SU-DHL-6 (cell line): Measurements from ENCODE around the gene RCE1.

Experiments used
- H2AFZ ChIP-seq: fragments of 200-600 bp; sonication (generic); 2 replicates; pipeline ENCODE4 v1.6.1; 2014; ENCODE audit warnings: low read depth, mild to moderate bottlenecking, moderate library complexity, mixed read lengths, antibody characterized with exemption, low read length; ENCODE audit not compliant: severe bottlenecking
- H3F3A ChIP-seq: fragments of 200-600 bp; shearing (Covaris generic); 2 replicates; pipeline ENCODE4 v1.6.0; 2016; ENCODE audit warnings: antibody characterized with exemption, mild to moderate bottlenecking; ENCODE audit not compliant: insufficient read depth
- H3K27ac ChIP-seq: fragments of 200-600 bp; sonication (generic); 2 replicates; pipeline ENCODE4 v1.5.1; 2016; ENCODE audit warnings: low read depth, mild to moderate bottlenecking, low read length, moderate library complexity, mixed read lengths
- H3K27me3 ChIP-seq: fragments of 200-600 bp; sonication (generic), shearing (Covaris generic); 2 replicates; pipeline ENCODE4 v1.6.0; 2014; ENCODE audit warnings: mild to moderate bottlenecking, low read length
- H3K36me3 ChIP-seq: fragments of 200-600 bp; sonication (generic); 2 replicates; pipeline ENCODE4 v1.6.1; 2014; ENCODE audit warnings: mild to moderate bottlenecking, low read length, mixed read lengths
- H3K4me2 ChIP-seq: fragments of 300-600, 200-600 bp; shearing (Covaris generic), sonication (generic); 2 replicates; pipeline ENCODE4 v1.6.0; 2014; ENCODE audit warnings: low read length, low read depth, mild to moderate bottlenecking; ENCODE audit not compliant: poor library complexity, severe bottlenecking
- H3K4me3 ChIP-seq: fragments of 200-600 bp; sonication (generic); 2 replicates; pipeline ENCODE4 v1.5.1; 2014; ENCODE audit warnings: antibody characterized with exemption, low read length, mild to moderate bottlenecking, mixed read lengths; ENCODE audit not compliant: insufficient read depth, poor library complexity, severe bottlenecking
- H3K79me2 ChIP-seq: fragments of 200-600 bp; sonication (generic); 2 replicates; pipeline ENCODE4 v1.6.1; 2014; ENCODE audit warnings: mild to moderate bottlenecking, low read length, moderate library complexity; ENCODE audit not compliant: insufficient read depth
- H3K9ac ChIP-seq: fragments of 200-600 bp; sonication (generic); 2 replicates; pipeline ENCODE4 v1.7.0; 2014; ENCODE audit warnings: mild to moderate bottlenecking, low read length
- H3K9me2 ChIP-seq: fragments of 200-600 bp; sonication (generic); replicated peaks from 2 replicates; pipeline ENCODE4 v1.6.1; 2014; ENCODE audit warnings: low read length; ENCODE audit not compliant: insufficient read depth
- H3K9me3 ChIP-seq: fragments of 200-600 bp; sonication (generic); 2 replicates; pipeline ENCODE4 v1.6.1; 2014; ENCODE audit warnings: low read length, mixed read lengths; ENCODE audit not compliant: insufficient read depth
- H4K20me1 ChIP-seq: fragments of 200-600 bp; sonication (generic); 2 replicates; pipeline ENCODE4 v1.6.1; 2014; ENCODE audit warnings: low read depth, mild to moderate bottlenecking, antibody characterized with exemption, low read length, moderate library complexity, mixed read lengths
- EZH2phosphoT487 ChIP-seq: fragments of 200-600 bp; sonication (generic), shearing (Covaris generic); conservative IDR thresholded peaks from 2 replicates; pipeline ENCODE4 v1.6.1; 2018; ENCODE audit warnings: mild to moderate bottlenecking, antibody characterized with exemption, low read length, moderate library complexity, mixed read lengths
- TF ChIP-seq, protein P1 (sequence below): fragments of 200-600 bp; sonication (generic); IDR thresholded peaks from one replicate; pipeline ENCODE4 v1.5.1; 2017; ENCODE audit warnings: antibody characterized with exemption, mild to moderate bottlenecking, low read length, moderate library complexity; ENCODE audit not compliant: insufficient read depth, poor library complexity, severe bottlenecking

The RCE1 gene

GRCh38 chr11:66879000-66879399, 35.8 kb downstream of the RCE1 start:
- no peak overlapping the region for H3K27ac ChIP-seq
- H3K9ac ChIP-seq = no peak overlapping the region
- no peak overlapping the region for H3K4me3 ChIP-seq
- no peaks in the 10 kb centered on the region for H3F3A ChIP-seq
- H3K9me2 ChIP-seq = no peaks in the 10 kb centered on the region
- no peaks in the 10 kb centered on the region for H3K9me3 ChIP-seq
- H2AFZ ChIP-seq = no peak overlapping the region
- no peak for TF ChIP-seq EZH2phosphoT487
- TF ChIP-seq, protein P1, sequence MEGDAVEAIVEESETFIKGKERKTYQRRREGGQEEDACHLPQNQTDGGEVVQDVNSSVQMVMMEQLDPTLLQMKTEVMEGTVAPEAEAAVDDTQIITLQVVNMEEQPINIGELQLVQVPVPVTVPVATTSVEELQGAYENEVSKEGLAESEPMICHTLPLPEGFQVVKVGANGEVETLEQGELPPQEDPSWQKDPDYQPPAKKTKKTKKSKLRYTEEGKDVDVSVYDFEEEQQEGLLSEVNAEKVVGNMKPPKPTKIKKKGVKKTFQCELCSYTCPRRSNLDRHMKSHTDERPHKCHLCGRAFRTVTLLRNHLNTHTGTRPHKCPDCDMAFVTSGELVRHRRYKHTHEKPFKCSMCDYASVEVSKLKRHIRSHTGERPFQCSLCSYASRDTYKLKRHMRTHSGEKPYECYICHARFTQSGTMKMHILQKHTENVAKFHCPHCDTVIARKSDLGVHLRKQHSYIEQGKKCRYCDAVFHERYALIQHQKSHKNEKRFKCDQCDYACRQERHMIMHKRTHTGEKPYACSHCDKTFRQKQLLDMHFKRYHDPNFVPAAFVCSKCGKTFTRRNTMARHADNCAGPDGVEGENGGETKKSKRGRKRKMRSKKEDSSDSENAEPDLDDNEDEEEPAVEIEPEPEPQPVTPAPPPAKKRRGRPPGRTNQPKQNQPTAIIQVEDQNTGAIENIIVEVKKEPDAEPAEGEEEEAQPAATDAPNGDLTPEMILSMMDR = no peak
- H4K20me1 ChIP-seq = no peaks in the 10 kb centered on the region
- no peaks in the 10 kb centered on the region for H3K79me2 ChIP-seq
- no peak overlapping the region for H3K4me2 ChIP-seq
- H3K27me3 ChIP-seq = no peaks in the 10 kb centered on the region
- H3K36me3 ChIP-seq = no peaks in the 10 kb centered on the region

DNA sequence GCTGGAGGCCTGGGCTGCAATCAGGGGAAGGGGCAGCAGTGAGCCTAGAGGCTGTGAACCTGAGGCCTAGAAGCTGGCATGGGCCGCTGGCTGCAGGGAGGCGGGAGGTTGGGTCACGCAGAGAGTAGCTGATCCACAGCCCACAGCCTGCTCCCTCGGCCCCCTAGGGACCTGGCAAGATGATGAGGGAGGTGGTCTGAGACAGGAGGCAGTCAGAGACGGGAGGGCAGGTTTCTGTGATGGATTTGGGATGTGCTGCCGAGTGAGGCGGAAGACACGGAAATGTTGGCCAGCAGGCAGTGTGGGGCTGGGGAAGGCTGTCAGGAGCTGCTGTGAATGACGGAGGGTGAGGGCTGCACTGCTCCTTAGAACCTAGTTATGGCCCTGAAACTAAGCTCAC, 36.3 kb downstream of the RCE1 start:
- H3K27me3 ChIP-seq = no peaks in the 10 kb centered on the region
- H4K20me1 ChIP-seq = no peaks in the 10 kb centered on the region
- H3K9ac ChIP-seq = no peak overlapping the region
- no peak overlapping the region for H2AFZ ChIP-seq
- H3K36me3 ChIP-seq = no peaks in the 10 kb centered on the region
- no peak overlapping the region for H3K4me2 ChIP-seq
- no peaks in the 10 kb centered on the region for H3F3A ChIP-seq
- H3K9me2 ChIP-seq = no peaks in the 10 kb centered on the region
- no peak overlapping the region for H3K27ac ChIP-seq
- H3K79me2 ChIP-seq = no peaks in the 10 kb centered on the region
- H3K9me3 ChIP-seq = no peaks in the 10 kb centered on the region
- TF ChIP-seq, protein P1 = no peak
- no peak for TF ChIP-seq EZH2phosphoT487
- no peak overlapping the region for H3K4me3 ChIP-seq

DNA sequence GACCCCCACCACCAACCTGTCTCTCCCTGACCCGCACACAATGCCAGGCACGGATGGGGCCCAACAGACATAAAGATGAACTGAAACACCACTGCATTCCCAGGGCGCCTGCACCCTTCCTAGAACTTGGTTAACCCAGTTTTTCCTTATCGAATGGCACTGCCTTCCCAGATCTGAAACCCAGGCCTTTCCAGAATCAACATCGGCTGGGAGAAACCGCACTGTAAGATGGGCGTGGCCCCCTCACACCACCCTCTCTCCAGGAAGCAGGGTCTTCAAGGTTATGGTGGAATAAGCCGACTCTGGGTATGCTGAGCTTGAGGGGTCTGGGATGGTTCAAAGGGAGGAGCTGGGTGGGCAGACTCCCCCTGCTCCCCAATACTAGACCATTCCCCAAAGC, 36.8 kb downstream of the RCE1 start:
- Histone ChIP-seq H4K20me1 (no peaks in the 10 kb centered on the region), H3K27ac (no peak overlapping the region), H3K79me2 (no peaks in the 10 kb centered on the region), H3K4me2 (no peak overlapping the region), H2AFZ (no peak overlapping the region), H3K9me3 (no peaks in the 10 kb centered on the region), H3K9me2 (no peaks in the 10 kb centered on the region), H3K4me3 (no peak overlapping the region), H3K36me3 (no peaks in the 10 kb centered on the region), H3F3A (no peaks in the 10 kb centered on the region), H3K27me3 (no peaks in the 10 kb centered on the region), H3K9ac (no peak overlapping the region)
- TF ChIP-seq EZH2phosphoT487 = no peak
- TF ChIP-seq, protein P1 = no peak
